Measurements from ENCODE around the gene RXRB. TPM values are rescaled to one million over a fixed set of nuclear protein-coding genes. Genes with fewer than 3 reads are reported as not detected.

The RXRB gene
- 10 to 100 TPM; 55.6 to 57.5 TPM for total RNA-seq

GRCh38 chr6:33200219-33201146, at the start of gene RXRB, which contains the start of gene SLC39A7:
Gene RXRB, minus strand, starts transcription at chr6:33200665. Its CDS starts 189 bp downstream, at chr6:33200476.
Gene SLC39A7, plus strand, starts transcription at chr6:33200867. Its CDS starts 379 bp downstream, at chr6:33201246.
- Mint-ChIP-seq H3K9me3 (no peaks in the 10 kb centered on the region), H3K27me3 (ENCODE audit: low read depth) (no peaks in the 10 kb centered on the region), H3K36me3 (ENCODE audit: insufficient read depth in 2 of 2) (peaks cover 26 to 34% of the 10 kb centered on the region in 2 donors), H3K4me1 (ENCODE audit: low read depth) (peaks cover 76% of the 10 kb centered on the region), H3K27ac (peak within 1 kb of the TSS; percentile 100), H3K4me3 (peak within 1 kb of the TSS; percentile 98 to 100)
- ATAC-seq (replicated peaks in 1 of 2) (peak; percentile 50 to 51), DNase-seq (peak; percentile 97 to 98)

- peaks cover 7 to 18% of the 10 kb centered on the region in 2 donors for H3K36me3 Mint-ChIP-seq (ENCODE audit: insufficient read depth in 2 of 2)
- peaks cover 34% of the 10 kb centered on the region for H3K4me1 Mint-ChIP-seq (ENCODE audit: low read depth)
- peak; percentile 27 to 51 for DNase-seq
- H3K27me3 Mint-ChIP-seq (ENCODE audit: low read depth), result no peaks in the 10 kb centered on the region
- peak overlapping the region; percentile 63 for H3K27ac Mint-ChIP-seq
- H3K9me3 Mint-ChIP-seq, result no peaks in the 10 kb centered on the region
- H3K4me3 Mint-ChIP-seq, result peak overlapping the region; percentile 94 to 95
- ATAC-seq (replicated peaks in 1 of 2), result no peak
Observed at GRCh38 chr6:33249732-33250630, 49.5 kb upstream of the RXRB start.

- H3K36me3 Mint-ChIP-seq (ENCODE audit: insufficient read depth in 2 of 2), result peaks cover 7 to 18% of the 10 kb centered on the region in 2 donors
- peak overlapping the region; percentile 93 for H3K27ac Mint-ChIP-seq
- H3K4me3 Mint-ChIP-seq, result peak overlapping the region; percentile 94 to 95
- H3K4me1 Mint-ChIP-seq (ENCODE audit: low read depth), result peaks cover 34% of the 10 kb centered on the region
- ATAC-seq (replicated peaks in 1 of 2), result peak; percentile 90 to 91
- no peaks in the 10 kb centered on the region for H3K27me3 Mint-ChIP-seq (ENCODE audit: low read depth)
- no peaks in the 10 kb centered on the region for H3K9me3 Mint-ChIP-seq
- DNase-seq, result peak; percentile 96 to 99
Observed at GRCh38 chr6:33248932-33249731, 48.7 kb upstream of the RXRB start.

DNA sequence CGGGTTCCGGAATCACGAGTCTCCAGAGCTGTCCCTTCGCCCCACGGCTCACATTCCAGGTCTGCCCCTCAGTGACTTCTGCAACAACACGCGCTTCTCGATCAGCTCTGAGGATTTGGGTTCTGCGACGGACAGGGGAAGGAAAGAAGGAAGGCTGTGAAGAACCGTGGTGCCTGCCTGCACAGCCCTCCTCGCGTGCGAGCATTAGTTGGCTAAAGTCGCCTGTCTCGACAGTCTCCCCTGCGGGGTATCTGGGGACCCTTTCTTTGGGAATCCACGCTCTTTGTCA, 48.1 kb upstream of the RXRB start:
- peak; percentile 12 to 19 for ATAC-seq (replicated peaks in 1 of 2)
- peak overlapping the region; percentile 93 for H3K27ac Mint-ChIP-seq
- H3K9me3 Mint-ChIP-seq, result no peaks in the 10 kb centered on the region
- H3K4me1 Mint-ChIP-seq (ENCODE audit: low read depth), result peaks cover 34% of the 10 kb centered on the region
- H3K36me3 Mint-ChIP-seq (ENCODE audit: insufficient read depth in 2 of 2), result peaks cover 7 to 15% of the 10 kb centered on the region in 2 donors
- H3K4me3 Mint-ChIP-seq, result peak overlapping the region; percentile 94 to 95
- DNase-seq, result peak in 1 of 2 donors; percentile 54
- H3K27me3 Mint-ChIP-seq (ENCODE audit: low read depth), result peaks cover 4% of the 10 kb centered on the region

- H3K9me3 Mint-ChIP-seq, result no peaks in the 10 kb centered on the region
- DNase-seq (peak; percentile 93), ATAC-seq (replicated peaks in 1 of 2) (peak; percentile 38 to 43)
- H3K36me3 Mint-ChIP-seq (ENCODE audit: insufficient read depth in 2 of 2), result peaks cover 7 to 15% of the 10 kb centered on the region in 2 donors
- H3K27me3 Mint-ChIP-seq (ENCODE audit: low read depth), result peaks cover 9% of the 10 kb centered on the region
- H3K27ac Mint-ChIP-seq, result peak overlapping the region; percentile 93
- H3K4me3 Mint-ChIP-seq, result peak overlapping the region; percentile 94 to 95
- peaks cover 34% of the 10 kb centered on the region for H3K4me1 Mint-ChIP-seq (ENCODE audit: low read depth)
Observed at GRCh38 chr6:33247977-33248642, 47.6 kb upstream of the RXRB start.

DNA sequence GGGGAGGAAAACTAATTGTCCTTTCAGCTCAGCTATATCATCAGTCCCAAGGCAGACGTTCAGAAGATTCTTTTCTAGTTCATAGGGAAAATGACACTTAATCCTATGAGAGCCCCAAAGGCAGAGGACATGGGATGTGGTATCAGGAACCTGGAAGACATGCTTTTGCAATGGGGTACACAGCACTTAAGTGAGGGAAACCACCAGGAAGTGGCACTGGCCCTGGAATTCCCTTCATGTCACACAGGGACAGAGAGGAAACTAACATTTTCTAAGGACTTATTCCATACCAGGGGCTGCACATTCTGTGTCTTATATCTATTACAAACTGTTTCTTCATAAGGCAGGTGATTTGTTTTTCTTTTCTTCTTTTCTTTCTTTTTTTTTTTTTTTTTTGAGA, 43.0 kb upstream of the RXRB start:
- Mint-ChIP-seq H3K4me1 (ENCODE audit: low read depth) (peaks cover 23% of the 10 kb centered on the region), H3K9me3 (no peaks in the 10 kb centered on the region), H3K27me3 (ENCODE audit: low read depth) (peaks cover 34% of the 10 kb centered on the region), H3K4me3 (no peak overlapping the region), H3K27ac (no peak overlapping the region), H3K36me3 (ENCODE audit: insufficient read depth in 2 of 2) (no peaks in the 10 kb centered on the region)
- DNase-seq (no peak), ATAC-seq (replicated peaks in 1 of 2) (no peak)

DNA sequence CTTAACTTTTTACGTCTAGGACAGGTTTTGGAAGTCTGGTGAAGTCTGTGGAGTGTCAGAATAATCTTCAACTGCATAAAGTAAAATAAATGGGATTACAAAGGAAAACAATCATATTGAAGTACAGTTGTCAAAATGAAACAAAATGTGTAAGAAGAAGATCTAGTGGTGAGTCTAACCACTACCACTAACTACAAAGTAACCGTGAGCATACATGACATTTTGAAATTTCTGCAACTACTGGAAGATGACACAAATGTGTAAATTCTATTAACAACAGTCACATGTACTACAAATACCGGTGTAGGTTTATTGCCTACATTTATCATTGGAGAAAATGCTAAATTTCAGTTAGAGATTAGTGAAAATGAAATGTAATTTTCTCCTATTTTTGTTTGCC, 41.5 kb upstream of the RXRB start:
- Mint-ChIP-seq H3K27ac (peak overlapping the region; percentile 74), H3K9me3 (no peaks in the 10 kb centered on the region), H3K36me3 (ENCODE audit: insufficient read depth in 2 of 2) (no peaks in the 10 kb centered on the region), H3K4me3 (peak overlapping the region; percentile 50 to 60), H3K27me3 (ENCODE audit: low read depth) (peaks cover 44% of the 10 kb centered on the region), H3K4me1 (ENCODE audit: low read depth) (peaks cover 21% of the 10 kb centered on the region)
- DNase-seq, result no peak
- ATAC-seq (replicated peaks in 1 of 2), result peak; percentile 93

- Mint-ChIP-seq H3K4me3 (no peak overlapping the region), H3K36me3 (ENCODE audit: insufficient read depth in 2 of 2) (no peaks in the 10 kb centered on the region)
Observed at GRCh38 chr6:33237741-33238140, 37.3 kb upstream of the RXRB start.

DNA sequence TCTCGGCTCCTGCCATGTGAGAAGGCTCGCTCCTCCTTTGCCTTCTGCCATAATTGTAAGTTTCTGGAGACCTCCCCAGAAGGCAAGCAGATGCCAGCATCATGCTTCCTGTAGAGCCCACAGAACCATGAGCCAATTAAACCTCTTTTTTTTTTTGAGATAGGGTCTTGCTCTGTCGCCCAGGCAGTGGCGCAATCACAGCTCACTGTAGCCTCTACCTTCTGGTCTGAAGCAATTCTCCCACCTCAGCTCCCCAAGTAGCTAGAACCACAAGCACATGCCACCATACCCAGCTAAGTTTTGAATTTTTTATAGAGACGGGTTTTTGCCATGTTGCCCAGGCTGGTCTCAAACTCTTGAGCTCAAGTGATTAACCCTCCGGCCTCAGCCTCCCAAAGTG, 36.4 kb upstream of the RXRB start:
- peaks cover 13% of the 10 kb centered on the region for H3K4me1 Mint-ChIP-seq (ENCODE audit: low read depth)

More at GRCh38 chr6:33237741-33238140, 37.3 kb upstream of the RXRB start:
- ATAC-seq (replicated peaks in 1 of 2), result no peak
- H3K4me1 Mint-ChIP-seq (ENCODE audit: low read depth), result peaks cover 21% of the 10 kb centered on the region
- no peak overlapping the region for H3K27ac Mint-ChIP-seq
- H3K9me3 Mint-ChIP-seq, result no peaks in the 10 kb centered on the region
- no peak for DNase-seq
- H3K27me3 Mint-ChIP-seq (ENCODE audit: low read depth), result peaks cover 55% of the 10 kb centered on the region

GRCh38 chr6:33236328-33236727, 35.9 kb upstream of the RXRB start:
- H3K9me3 Mint-ChIP-seq, result no peaks in the 10 kb centered on the region
- no peak overlapping the region for H3K27ac Mint-ChIP-seq
- H3K4me3 Mint-ChIP-seq, result no peak overlapping the region
- DNase-seq (no peak), ATAC-seq (replicated peaks in 1 of 2) (no peak)
- H3K4me1 Mint-ChIP-seq (ENCODE audit: low read depth), result peaks cover 11% of the 10 kb centered on the region
- no peaks in the 10 kb centered on the region for H3K36me3 Mint-ChIP-seq (ENCODE audit: insufficient read depth in 2 of 2)
- peaks cover 59% of the 10 kb centered on the region for H3K27me3 Mint-ChIP-seq (ENCODE audit: low read depth)

More for the DNA sequence above, 36.4 kb upstream of the RXRB start:
- no peaks in the 10 kb centered on the region for H3K9me3 Mint-ChIP-seq
- H3K4me3 Mint-ChIP-seq, result no peak overlapping the region
- peaks cover 54% of the 10 kb centered on the region for H3K27me3 Mint-ChIP-seq (ENCODE audit: low read depth)
- H3K36me3 Mint-ChIP-seq (ENCODE audit: insufficient read depth in 2 of 2), result no peaks in the 10 kb centered on the region
- ATAC-seq (replicated peaks in 1 of 2), result no peak
- no peak overlapping the region for H3K27ac Mint-ChIP-seq
- no peak for DNase-seq

GRCh38 chr6:33235221-33235634, 34.8 kb upstream of the RXRB start:
- Mint-ChIP-seq H3K4me1 (ENCODE audit: low read depth) (peaks cover 7% of the 10 kb centered on the region), H3K9me3 (no peaks in the 10 kb centered on the region), H3K4me3 (no peak overlapping the region), H3K27ac (no peak overlapping the region), H3K36me3 (ENCODE audit: insufficient read depth in 2 of 2) (no peaks in the 10 kb centered on the region), H3K27me3 (ENCODE audit: low read depth) (peaks cover 57% of the 10 kb centered on the region)
- DNase-seq, result no peak
- no peak for ATAC-seq (replicated peaks in 1 of 2)
